LNCAP (cell line): ENCODE measurements around the gene DPH7.

Experiments used
- TF ChIP-seq, protein P1 (sequence below): fragments of 450-650 bp; IDR thresholded peaks from 2 replicates; pipeline ENCODE4 v1.5.1; 2017; ENCODE audit warnings: mild to moderate bottlenecking

DPH7 gene

DNA sequence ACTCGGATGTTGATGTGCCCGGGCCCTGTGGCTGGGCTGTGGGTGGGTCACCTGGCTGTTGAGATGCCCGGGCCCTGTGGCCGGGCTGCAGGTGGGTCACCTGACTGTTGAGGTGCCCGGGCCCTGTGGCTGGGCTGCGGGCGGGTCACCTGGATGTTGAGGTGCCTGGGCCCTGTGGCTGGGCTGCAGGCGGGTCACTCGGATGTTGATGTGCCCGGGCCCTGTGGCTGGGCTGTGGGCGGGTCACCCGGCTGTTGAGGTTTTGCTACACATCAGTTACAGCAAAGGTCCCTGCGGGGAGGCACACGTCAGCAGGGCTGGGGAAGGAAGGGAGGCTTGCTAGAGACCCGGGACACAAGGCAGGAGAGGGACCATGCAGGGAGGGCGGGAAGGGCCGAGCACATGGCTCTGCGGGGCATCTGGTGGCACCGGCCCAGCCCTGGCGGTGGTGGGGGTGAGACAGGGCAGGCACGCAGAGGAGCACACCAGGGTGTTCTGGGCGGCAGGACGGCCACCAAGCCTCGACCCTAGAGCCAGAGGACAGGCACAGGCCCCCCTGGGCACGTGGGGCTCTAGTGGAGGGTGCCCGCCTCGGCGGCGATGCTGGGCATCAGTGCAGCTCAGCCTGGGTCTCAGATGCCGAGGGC, 63.9 kb downstream of the DPH7 start:
- TF ChIP-seq, protein P1, sequence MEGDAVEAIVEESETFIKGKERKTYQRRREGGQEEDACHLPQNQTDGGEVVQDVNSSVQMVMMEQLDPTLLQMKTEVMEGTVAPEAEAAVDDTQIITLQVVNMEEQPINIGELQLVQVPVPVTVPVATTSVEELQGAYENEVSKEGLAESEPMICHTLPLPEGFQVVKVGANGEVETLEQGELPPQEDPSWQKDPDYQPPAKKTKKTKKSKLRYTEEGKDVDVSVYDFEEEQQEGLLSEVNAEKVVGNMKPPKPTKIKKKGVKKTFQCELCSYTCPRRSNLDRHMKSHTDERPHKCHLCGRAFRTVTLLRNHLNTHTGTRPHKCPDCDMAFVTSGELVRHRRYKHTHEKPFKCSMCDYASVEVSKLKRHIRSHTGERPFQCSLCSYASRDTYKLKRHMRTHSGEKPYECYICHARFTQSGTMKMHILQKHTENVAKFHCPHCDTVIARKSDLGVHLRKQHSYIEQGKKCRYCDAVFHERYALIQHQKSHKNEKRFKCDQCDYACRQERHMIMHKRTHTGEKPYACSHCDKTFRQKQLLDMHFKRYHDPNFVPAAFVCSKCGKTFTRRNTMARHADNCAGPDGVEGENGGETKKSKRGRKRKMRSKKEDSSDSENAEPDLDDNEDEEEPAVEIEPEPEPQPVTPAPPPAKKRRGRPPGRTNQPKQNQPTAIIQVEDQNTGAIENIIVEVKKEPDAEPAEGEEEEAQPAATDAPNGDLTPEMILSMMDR, result no peak

GRCh38 chr9:137511758-137512463, 66.8 kb downstream of the DPH7 start:
- TF ChIP-seq, protein P1, result no peak

- TF ChIP-seq, protein P1, result no peak
Observed at GRCh38 chr9:137509198-137509597, 69.5 kb downstream of the DPH7 start.

DNA sequence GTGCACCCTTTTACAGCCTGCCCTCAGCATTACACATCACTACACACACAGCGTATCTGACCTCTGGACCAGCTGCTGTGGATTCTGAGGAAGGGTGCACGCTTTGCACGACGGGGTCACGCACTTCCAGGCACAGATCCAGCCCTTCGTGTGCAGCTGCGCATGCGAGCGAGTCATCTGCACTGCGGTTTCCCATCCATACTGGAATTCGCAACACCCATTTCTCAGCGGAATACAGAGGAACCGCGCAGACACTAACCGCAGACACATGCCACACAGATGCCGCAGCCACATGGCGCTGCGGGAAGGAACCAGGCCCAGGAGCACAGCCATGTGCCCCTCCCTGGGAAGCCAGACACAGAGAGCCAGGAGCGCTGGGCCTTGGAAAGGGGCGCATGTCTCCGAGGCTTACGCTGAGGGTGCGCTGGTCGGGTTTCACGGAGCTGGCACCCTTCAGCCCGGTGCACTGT, 72.0 kb downstream of the DPH7 start:
- TF ChIP-seq, protein P1, result no peak

DNA sequence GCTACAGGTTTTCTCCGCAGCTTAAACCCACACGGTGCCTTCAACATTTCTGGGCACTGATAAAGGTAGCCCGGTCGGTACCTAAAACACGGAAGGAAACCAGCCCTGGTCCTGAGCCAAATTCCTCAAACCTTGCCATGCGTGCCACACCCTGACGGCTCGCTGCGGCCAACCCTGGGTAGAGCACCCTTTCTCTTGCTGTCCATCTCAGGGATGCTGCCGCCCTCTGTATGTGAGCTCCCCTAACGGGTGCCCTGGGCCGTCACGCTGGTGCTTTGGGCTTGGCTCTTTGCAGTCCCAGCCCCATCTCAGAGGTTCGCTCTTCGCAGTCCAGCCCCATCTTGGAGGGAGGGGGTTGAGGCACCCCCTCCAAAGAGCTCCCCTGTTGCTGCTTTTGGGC, 72.5 kb downstream of the DPH7 start:
- TF ChIP-seq, protein P1, result no peak

- TF ChIP-seq, protein P1, result no peak
Observed at GRCh38 chr9:137505421-137506140, 73.1 kb downstream of the DPH7 start.
